ENCODE results near the gene PLCL1.

DNA sequence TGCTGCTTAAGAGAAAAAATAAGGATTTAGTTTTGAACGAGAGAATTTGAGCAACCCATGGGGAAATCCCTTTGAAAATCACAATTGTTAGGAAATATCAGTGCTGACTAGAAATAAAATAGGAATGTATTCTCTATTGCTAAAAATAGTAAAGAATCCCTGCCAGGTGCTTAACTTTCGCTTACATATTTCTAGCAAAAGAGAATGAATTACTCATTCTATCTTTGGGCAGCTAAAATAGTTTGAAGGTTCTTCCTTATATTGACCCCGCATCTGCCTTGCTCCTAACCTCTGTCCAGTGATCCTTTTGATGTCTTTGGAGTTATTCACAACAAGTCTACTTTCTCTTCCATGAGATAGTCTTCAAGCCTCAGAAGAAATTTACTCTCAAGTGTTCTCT lies 103.8 kb downstream of the PLCL1 start:
- TF ChIP-seq POLR2A (IDR thresholded peaks at IDR 0.05) (no peak), CTCF (IDR thresholded peaks at IDR 0.05 in 8 of 11, conservative IDR thresholded peaks at IDR 0.05 in 3 of 11) (no peak)
